HEK293 (cell line): ENCODE results near the gene FASN.

Experiments used
- CTCF ChIA-PET: fragments of 350-600 bp; formaldehyde crosslinking; extraction: SDS; loops from one replicate; lab custom pipeline; 2021; ENCODE audit warnings: antibody characterized with exemption; lab: Yijun Ruan, JAX
- POLR2A ChIA-PET: fragments of 300-600 bp; formaldehyde crosslinking; extraction: SDS; loops from one replicate; lab custom pipeline; 2020; ENCODE audit warnings: antibody characterized with exemption, inconsistent platforms; lab: Yijun Ruan, JAX
- H3K27ac ChIP-seq: fragments of 200-500 bp; sonication (Bioruptor generic); 2 replicates; pipeline ENCODE4 v1.5.1; 2014; ENCODE audit warnings: low read depth, low read length, control low read depth, inconsistent platforms; ENCODE audit errors: extremely low read depth
- H3K36me3 ChIP-seq, 2 experiments: fragments of 200-500 bp in 1 of 2; sonication (Bioruptor generic) in 1 of 2; 1 replicate in 1 of 2; 2 replicates in 1 of 2; pipeline ENCODE4 v1.5.1; 2014 to 2017; ENCODE audit warnings: inconsistent platforms in 2 of 2, low read length in 2 of 2; ENCODE audit not compliant: control insufficient read depth in 2 of 2, insufficient read depth in 1 of 2
- H3K4me1 ChIP-seq: fragments of 200-500 bp; sonication (Bioruptor generic); 2 replicates; pipeline ENCODE4 v1.5.1; 2014; ENCODE audit warnings: mild to moderate bottlenecking, low read length, inconsistent platforms; ENCODE audit not compliant: control insufficient read depth, insufficient read depth
- H3K4me3 ChIP-seq: 2 replicates; pipeline ENCODE4 v1.5.1; 2011; ENCODE audit warnings: low read depth, mild to moderate bottlenecking, control low read depth, low read length, moderate library complexity
- H3K9me3 ChIP-seq: fragments of 200-500 bp; sonication (Bioruptor generic); 2 replicates; pipeline ENCODE4 v1.5.1; 2014; ENCODE audit warnings: low read depth, low read length, inconsistent platforms; ENCODE audit not compliant: control insufficient read depth, insufficient read depth
- BCL11A ChIP-seq: fragments of 450-650 bp; formaldehyde crosslinking; IDR thresholded peaks from 2 replicates; pipeline ENCODE4 v1.5.1; 2016; ENCODE audit warnings: low read depth, missing biosample characterization, missing genetic modification characterization
- EGR2 ChIP-seq: fragments of 450-650 bp; formaldehyde crosslinking; IDR thresholded peaks from 2 replicates; pipeline ENCODE4 v1.5.1; 2016; ENCODE audit warnings: low read depth, missing biosample characterization, missing genetic modification characterization
- HIC1 ChIP-seq: fragments of 450-650 bp; formaldehyde crosslinking; IDR thresholded peaks from 2 replicates; pipeline ENCODE4 v1.5.1; 2016; ENCODE audit warnings: missing biosample characterization, missing genetic modification characterization
- KLF8 ChIP-seq: fragments of 450-650 bp; formaldehyde crosslinking; IDR thresholded peaks from 2 replicates; pipeline ENCODE4 v1.5.1; 2016; ENCODE audit warnings: missing biosample characterization, missing genetic modification characterization
- SCRT1 ChIP-seq: fragments of 450-650 bp; formaldehyde crosslinking; IDR thresholded peaks from 2 replicates; pipeline ENCODE4 v1.5.1; 2016; ENCODE audit warnings: missing biosample characterization, missing genetic modification characterization, borderline replicate concordance
- SCRT2 ChIP-seq: fragments of 450-650 bp; formaldehyde crosslinking; IDR thresholded peaks from 2 replicates; pipeline ENCODE4 v1.5.1; 2016; ENCODE audit warnings: missing biosample characterization, missing genetic modification characterization
- ZFHX2 ChIP-seq: fragments of 450-650 bp; formaldehyde crosslinking; conservative IDR thresholded peaks from 2 replicates; pipeline ENCODE4 v1.5.1; 2016; ENCODE audit warnings: missing biosample characterization, missing genetic modification characterization
- ZNF10 ChIP-seq: fragments of 450-650 bp; formaldehyde crosslinking; IDR thresholded peaks from 2 replicates; pipeline ENCODE4 v1.5.1; 2017; ENCODE audit warnings: missing biosample characterization, missing genetic modification characterization
- ZNF114 ChIP-seq: fragments of 450-650 bp; formaldehyde crosslinking; IDR thresholded peaks from 2 replicates; pipeline ENCODE4 v1.5.0; 2017; ENCODE audit warnings: missing biosample characterization, missing genetic modification characterization
- ZNF121 ChIP-seq: fragments of 450-650 bp; formaldehyde crosslinking; IDR thresholded peaks from 2 replicates; pipeline ENCODE4 v1.5.1; 2016; ENCODE audit warnings: missing biosample characterization, missing genetic modification characterization
- ZNF23 ChIP-seq: fragments of 450-650 bp; formaldehyde crosslinking; IDR thresholded peaks from 2 replicates; pipeline ENCODE4 v1.5.1; 2016; ENCODE audit warnings: missing biosample characterization, missing genetic modification characterization, borderline replicate concordance
- ZNF350 ChIP-seq: fragments of 450-650 bp; formaldehyde crosslinking; IDR thresholded peaks from 2 replicates; pipeline ENCODE4 v1.5.0; 2017; ENCODE audit warnings: missing biosample characterization, mild to moderate bottlenecking, missing genetic modification characterization
- ZNF600 ChIP-seq: fragments of 450-650 bp; formaldehyde crosslinking; IDR thresholded peaks from 2 replicates; pipeline ENCODE4 v1.5.1; 2016; ENCODE audit warnings: missing biosample characterization, missing genetic modification characterization
- TF ChIP-seq, protein P1 (sequence below): fragments of 450-650 bp; formaldehyde crosslinking; IDR thresholded peaks from 2 replicates; pipeline ENCODE4 v1.5.1; 2016; ENCODE audit warnings: missing biosample characterization, missing genetic modification characterization
- TF ChIP-seq, protein P2 (sequence below): fragments of 450-650 bp; formaldehyde crosslinking; IDR thresholded peaks from 2 replicates; pipeline ENCODE4 v1.5.1; 2017; ENCODE audit warnings: missing biosample characterization, missing genetic modification characterization

FASN gene

DNA sequence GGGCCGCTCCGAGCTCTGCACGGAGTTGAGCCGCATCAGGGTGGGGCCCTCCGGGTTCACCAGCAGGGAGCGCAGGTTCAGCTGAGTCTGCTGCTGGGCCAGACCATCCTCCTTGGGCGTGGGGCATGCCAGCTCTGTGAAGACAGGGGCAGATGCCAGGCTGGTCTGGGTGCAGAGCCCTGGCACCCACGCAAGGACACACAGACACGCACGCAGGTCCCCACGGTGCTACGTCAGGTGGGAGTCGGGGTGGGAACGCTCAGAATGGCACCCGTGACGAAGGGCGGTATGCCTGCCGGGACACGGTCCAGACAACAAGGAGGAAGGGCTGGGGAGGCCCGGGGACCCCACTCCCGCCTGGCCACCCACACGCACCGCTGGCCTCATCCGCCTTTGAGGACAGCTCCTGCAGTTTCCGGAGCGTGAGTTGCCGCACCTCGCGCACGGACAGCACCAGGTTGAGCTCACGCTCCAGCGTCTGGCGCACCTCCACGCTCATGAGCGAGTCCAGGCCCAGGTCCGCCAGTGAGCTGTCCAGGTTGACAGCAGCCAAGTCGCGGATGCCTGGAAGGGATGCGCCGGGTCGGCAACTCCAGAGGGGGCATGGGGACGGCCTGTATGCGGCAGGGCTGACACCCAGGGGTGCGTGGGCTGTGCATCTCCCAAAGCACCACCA lies 17.1 kb downstream of the FASN start:
- CTCF ChIA-PET: interaction anchor here (0.7 to 1.2 kb wide), 3 partner anchors 15 to 229 kb away, joined by 3 to 4 read pairs (median 3); no protein-coding TSS in a partner anchor
- POLR2A ChIA-PET: interaction anchor here (0.7 to 1.9 kb wide), 6 partner anchors 11 to 25 kb away, joined by 3 to 9 read pairs (median 4); no protein-coding TSS in a partner anchor

GRCh38 chr17:82080048-82080788 lies 17.8 kb downstream of the FASN start:
- no peaks in the 10 kb centered on the region for H3K4me1 ChIP-seq
- H3K36me3 ChIP-seq: peaks cover 16 to 78% of the 10 kb centered on the region in 2 experiments
- H3K9me3 ChIP-seq: no peaks in the 10 kb centered on the region
- H3K27ac ChIP-seq: no peak overlapping the region
- no peak overlapping the region for H3K4me3 ChIP-seq
- ChIA-PET POLR2A (interaction anchor here (0.6 to 1.9 kb wide), 6 partner anchors 7 to 26 kb away, joined by 4 to 9 read pairs (median 4); no protein-coding TSS in a partner anchor), CTCF (interaction anchor here (0.7 to 1.2 kb wide), 2 partner anchors 14 to 229 kb away, joined by 3 to 4 read pairs; no protein-coding TSS in a partner anchor)
- peak; percentile 67 for TF ChIP-seq EGR2 (tag by site-specific recombination)
- peak; percentile 70 for TF ChIP-seq ZFHX2 (tag by site-specific recombination)
- TF ChIP-seq ZNF114 (tag by site-specific recombination): no peak
- TF ChIP-seq SCRT1 (tag by site-specific recombination): no peak
- no peak for TF ChIP-seq ZNF23
- TF ChIP-seq, protein P1, sequence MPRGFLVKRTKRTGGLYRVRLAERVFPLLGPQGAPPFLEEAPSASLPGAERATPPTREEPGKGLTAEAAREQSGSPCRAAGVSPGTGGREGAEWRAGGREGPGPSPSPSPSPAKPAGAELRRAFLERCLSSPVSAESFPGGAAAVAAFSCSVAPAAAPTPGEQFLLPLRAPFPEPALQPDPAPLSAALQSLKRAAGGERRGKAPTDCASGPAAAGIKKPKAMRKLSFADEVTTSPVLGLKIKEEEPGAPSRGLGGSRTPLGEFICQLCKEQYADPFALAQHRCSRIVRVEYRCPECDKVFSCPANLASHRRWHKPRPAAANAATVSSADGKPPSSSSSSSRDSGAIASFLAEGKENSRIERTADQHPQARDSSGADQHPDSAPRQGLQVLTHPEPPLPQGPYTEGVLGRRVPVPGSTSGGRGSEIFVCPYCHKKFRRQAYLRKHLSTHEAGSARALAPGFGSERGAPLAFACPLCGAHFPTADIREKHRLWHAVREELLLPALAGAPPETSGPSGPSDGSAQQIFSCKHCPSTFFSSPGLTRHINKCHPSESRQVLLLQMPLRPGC (tag by site-specific recombination): no peak
- no peak for TF ChIP-seq SCRT2 (tag by site-specific recombination)

More for the DNA sequence above, 17.1 kb downstream of the FASN start:
- no peaks in the 10 kb centered on the region for H3K9me3 ChIP-seq
- H3K4me3 ChIP-seq: no peak overlapping the region
- H3K27ac ChIP-seq: no peak overlapping the region
- H3K4me1 ChIP-seq: no peaks in the 10 kb centered on the region
- H3K36me3 ChIP-seq: peaks cover 16 to 85% of the 10 kb centered on the region in 2 experiments
- peak; percentile 6; the same call in 1 of the 2 replicates for TF ChIP-seq ZFHX2 (tag by site-specific recombination)
- peak; percentile 65 for TF ChIP-seq HIC1 (tag by site-specific recombination)
- no peak for TF ChIP-seq ZNF350 (tag by site-specific recombination)
- peak; percentile 23; the same call in 1 of the 2 replicates for TF ChIP-seq EGR2 (tag by site-specific recombination)
- TF ChIP-seq ZNF600 (tag by site-specific recombination): peak; percentile 30; the same call in 1 of the 2 replicates

DNA sequence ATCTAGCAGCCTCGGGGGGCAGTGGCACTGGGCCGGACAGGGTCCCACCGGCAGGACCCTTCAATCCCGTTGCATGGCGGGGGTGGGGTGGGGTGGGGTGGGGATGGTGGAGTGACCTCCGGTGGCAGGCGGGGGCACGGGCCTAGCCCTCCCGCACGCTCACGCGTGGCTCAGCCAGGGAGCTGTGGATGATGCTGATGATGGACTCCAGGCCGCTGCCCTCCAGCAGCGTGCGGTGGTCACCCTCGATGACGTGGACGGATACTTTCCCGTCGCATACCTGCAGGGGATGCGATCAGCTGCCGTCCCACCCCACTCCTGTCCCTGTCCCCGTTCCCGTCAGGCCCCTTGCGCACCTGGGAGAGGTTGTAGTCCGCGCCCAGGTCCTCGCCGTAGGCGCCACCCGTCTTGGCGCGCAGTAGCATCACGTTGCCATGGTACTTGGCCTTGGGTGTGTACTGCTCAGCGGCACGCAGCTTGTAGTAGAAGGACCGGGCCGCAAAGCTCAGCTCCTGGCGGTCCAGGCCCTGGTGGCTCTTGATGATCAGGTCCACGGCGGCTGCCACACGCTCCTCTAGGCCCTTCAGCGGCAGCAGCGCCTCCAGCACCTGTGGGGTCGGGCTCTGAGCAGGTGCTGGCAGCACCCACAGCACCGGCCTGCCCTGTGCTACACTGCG lies 18.9 kb downstream of the FASN start:
- no peak overlapping the region for H3K4me3 ChIP-seq
- no peaks in the 10 kb centered on the region for H3K4me1 ChIP-seq
- ChIA-PET CTCF (no interaction called here), POLR2A (interaction anchor here (0.6 to 1.3 kb wide), 7 partner anchors 8 to 89 kb away, joined by 3 to 5 read pairs (median 4); partner anchors contain the start of genes DCXR and FASN)
- peaks cover 12 to 67% of the 10 kb centered on the region in 2 experiments for H3K36me3 ChIP-seq
- H3K9me3 ChIP-seq: no peaks in the 10 kb centered on the region
- no peak overlapping the region for H3K27ac ChIP-seq
- TF ChIP-seq, protein P2, sequence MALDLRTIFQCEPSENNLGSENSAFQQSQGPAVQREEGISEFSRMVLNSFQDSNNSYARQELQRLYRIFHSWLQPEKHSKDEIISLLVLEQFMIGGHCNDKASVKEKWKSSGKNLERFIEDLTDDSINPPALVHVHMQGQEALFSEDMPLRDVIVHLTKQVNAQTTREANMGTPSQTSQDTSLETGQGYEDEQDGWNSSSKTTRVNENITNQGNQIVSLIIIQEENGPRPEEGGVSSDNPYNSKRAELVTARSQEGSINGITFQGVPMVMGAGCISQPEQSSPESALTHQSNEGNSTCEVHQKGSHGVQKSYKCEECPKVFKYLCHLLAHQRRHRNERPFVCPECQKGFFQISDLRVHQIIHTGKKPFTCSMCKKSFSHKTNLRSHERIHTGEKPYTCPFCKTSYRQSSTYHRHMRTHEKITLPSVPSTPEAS: no peak
- 0 out of 2 replicates have a peak, but pooled peaks have one; percentile 23 for TF ChIP-seq ZNF10 (tag by site-specific recombination)
- TF ChIP-seq ZNF121: no peak
- no peak for TF ChIP-seq BCL11A (tag by site-specific recombination)
- TF ChIP-seq HIC1 (tag by site-specific recombination): 0 out of 2 replicates have a peak, but pooled peaks have one; percentile 20
- TF ChIP-seq KLF8: peak; percentile 46; the same call in 1 of the 2 replicates
- TF ChIP-seq ZNF350 (tag by site-specific recombination): no peak
